GM18870 (cell line): Measurements from ENCODE around the gene KTI12.
"Not testable (repeated sequence)": the region's sequence is repeated elsewhere in the genome, so short reads cannot be mapped to it uniquely, and the experiment has no call there.

Experiments
- ATAC-seq: cut with Tn5 transposase; IDR thresholded peaks from one replicate; pipeline ENCODE4 v1.9.1; 2021; ENCODE audit warnings: moderate library complexity; ENCODE audit not compliant: unreplicated experiment

Gene KTI12

GRCh38 chr1:52041551-52042185 lies 8.1 kb upstream of the KTI12 start:
- no peak for ATAC-seq

GRCh38 chr1:52037909-52038308 lies 4.3 kb upstream of the KTI12 start:
- no peak for ATAC-seq

GRCh38 chr1:52037402-52037814 lies 3.8 kb upstream of the KTI12 start:
- ATAC-seq: no peak

- ATAC-seq: no peak
Measured at GRCh38 chr1:52034050-52034384, 407 bp upstream of the KTI12 start.

GRCh38 chr1:52032785-52033131 lies 852 bp downstream of the KTI12 start:
- ATAC-seq: no peak

- ATAC-seq: no peak
Measured at GRCh38 chr1:52032124-52032784, 1.4 kb downstream of the KTI12 start.

- ATAC-seq: not testable (repeated sequence)
Measured at GRCh38 chr1:52028839-52029238, 4.8 kb downstream of the KTI12 start.

GRCh38 chr1:52028328-52028727 lies 5.3 kb downstream of the KTI12 start:
- no peak for ATAC-seq

GRCh38 chr1:52026278-52026677 lies 7.3 kb downstream of the KTI12 start:
- no peak for ATAC-seq

- ATAC-seq: no peak
Measured at GRCh38 chr1:52022133-52022532, 11.5 kb downstream of the KTI12 start.

GRCh38 chr1:52008071-52008809 lies 25.4 kb downstream of the KTI12 start:
- no peak for ATAC-seq

- ATAC-seq: no peak
Measured at GRCh38 chr1:52007215-52008002, 26.2 kb downstream of the KTI12 start.

- ATAC-seq: not testable (repeated sequence)
Measured at GRCh38 chr1:52006081-52006553, 27.5 kb downstream of the KTI12 start.

GRCh38 chr1:52005548-52005947 lies 28.1 kb downstream of the KTI12 start:
- not testable (repeated sequence) for ATAC-seq

- no peak for ATAC-seq
Measured at GRCh38 chr1:52003877-52004276, 29.7 kb downstream of the KTI12 start.

GRCh38 chr1:52002038-52002917 lies 31.3 kb downstream of the KTI12 start:
- peak; percentile 55 for ATAC-seq

GRCh38 chr1:51998701-51999100 lies 34.9 kb downstream of the KTI12 start:
- no peak for ATAC-seq

- ATAC-seq: no peak
Measured at GRCh38 chr1:51997974-51998382, 35.6 kb downstream of the KTI12 start.

- ATAC-seq: no peak
Measured at GRCh38 chr1:51990478-51990965, 43.1 kb downstream of the KTI12 start, which contains the start of gene RAB3B. RAB3B (minus strand) TSS chr1:51990700; CDS start chr1:51977117, 13,583 bp downstream.
